Mucosa of descending colon (tissue), 3 donors: ENCODE data around the gene DGKD. TPM values are rescaled to one million over a fixed set of nuclear protein-coding genes. Genes with fewer than 3 reads are reported as not detected.

Source experiments
- ATAC-seq: fragments of 200-7000 bp; cut with Tn5 transposase; one replicate; pipeline ENCODE4 v1.9.1; 2020; ENCODE audit warnings: mild to moderate bottlenecking, moderate library complexity
- DNase-seq, 3 donors: peaks; one replicate each; pipeline ENCODE4 v3.0.0-alpha.2; 2020
- H3K36me3 ChIP-seq: fragments of 200-600 bp; one replicate; pipeline ENCODE4 v1.8.0; 2021; ENCODE audit warnings: low read depth, mild to moderate bottlenecking
- H3K4me1 ChIP-seq: fragments of 200-600 bp; one replicate; pipeline ENCODE4 v1.8.0; 2021; ENCODE audit warnings: low read depth, mild to moderate bottlenecking
- H3K4me3 ChIP-seq: fragments of 200-600 bp; one replicate; pipeline ENCODE4 v1.8.0; 2021; ENCODE audit warnings: mild to moderate bottlenecking
- H3K9me3 ChIP-seq: fragments of 200-600 bp; one replicate; pipeline ENCODE4 v1.8.0; 2021; ENCODE audit warnings: mild to moderate bottlenecking
- CTCF ChIP-seq: fragments of 200-600 bp; IDR thresholded peaks from one replicate; pipeline ENCODE4 v1.8.0; 2022; ENCODE audit warnings: antibody characterized with exemption, mild to moderate bottlenecking
- intact Hi-C, 2 donors: fragments of 100-400 bp; cut with DNase I in 1 of 2; cut with micrococcal nuclease in 1 of 2; formaldehyde crosslinking; loops; one replicate each; pipeline versions ENCODE4 v1.11.0 to v1.11.1; 2022; cut with DNase I, micrococcal nuclease
- total RNA-seq, 3 donors: library from RNA; stranded (reverse); fragmentation: NEBNext Ultra II Directional in 2 of 3; extraction: Animal tissue kit (Norgen Biotek cat#: 25700) in 2 of 3; gene quantifications; one replicate each; pipeline versions ENCODE4 v1.2.1 to v1.2.4, GENCODE V29; 2021 to 2023
- donor health status: DM: no; HTN: no; CAD: no; lungs with moderate emphysema.
- donor health status: DM: no; HTN: no; CAD: no.
- donor health status: DM: no; HTN: yes; CAD: no.

The DGKD gene
- total RNA-seq, 3 donors from 2014 or later, result 81.8 to 159 (median 102) TPM

GRCh38 chr2:233412405-233412804 lies 58.1 kb downstream of the DGKD start:
- peaks cover 44% of the 10 kb centered on the region for H3K4me1 ChIP-seq
- DNase-seq, result no peak
- peaks cover 7% of the 10 kb centered on the region for H3K9me3 ChIP-seq
- intact Hi-C loops, result no loop called here
- H3K4me3 ChIP-seq, result no peak overlapping the region
- no peaks in the 10 kb centered on the region for H3K36me3 ChIP-seq
- no peak for TF ChIP-seq CTCF
- ATAC-seq, result no peak

GRCh38 chr2:233413046-233413445 lies 58.8 kb downstream of the DGKD start:
- intact Hi-C loops, result no loop called here
- TF ChIP-seq CTCF, result no peak
- no peak for ATAC-seq

GRCh38 chr2:233413559-233414272 lies 59.4 kb downstream of the DGKD start:
- no peak for ATAC-seq
- peaks cover 47% of the 10 kb centered on the region for H3K4me1 ChIP-seq

More at GRCh38 chr2:233413046-233413445, 58.8 kb downstream of the DGKD start:
- H3K9me3 ChIP-seq, result peaks cover 7% of the 10 kb centered on the region
- DNase-seq, result no peak
- H3K4me3 ChIP-seq, result no peak overlapping the region
- H3K36me3 ChIP-seq, result no peaks in the 10 kb centered on the region
- peaks cover 47% of the 10 kb centered on the region for H3K4me1 ChIP-seq

GRCh38 chr2:233414273-233414654 lies 60.0 kb downstream of the DGKD start:
- intact Hi-C loops, result no loop called here
- Histone ChIP-seq H3K36me3 (no peaks in the 10 kb centered on the region), H3K4me3 (no peak overlapping the region), H3K4me1 (peaks cover 47% of the 10 kb centered on the region), H3K9me3 (peaks cover 7% of the 10 kb centered on the region)
- no peak for DNase-seq
- ATAC-seq, result no peak
- no peak for TF ChIP-seq CTCF

More at GRCh38 chr2:233413559-233414272, 59.4 kb downstream of the DGKD start:
- Histone ChIP-seq H3K4me3 (no peak overlapping the region), H3K9me3 (peaks cover 7% of the 10 kb centered on the region), H3K36me3 (no peaks in the 10 kb centered on the region)
- no peak for TF ChIP-seq CTCF
- intact Hi-C loops, result no loop called here
- DNase-seq, result no peak

GRCh38 chr2:233414777-233415570 lies 60.7 kb downstream of the DGKD start:
- peak; percentile 50 for ATAC-seq
- Histone ChIP-seq H3K4me3 (no peak overlapping the region), H3K4me1 (peaks cover 54% of the 10 kb centered on the region), H3K9me3 (peaks cover 7% of the 10 kb centered on the region), H3K36me3 (no peaks in the 10 kb centered on the region)
- DNase-seq, result no peak
- no peak for TF ChIP-seq CTCF
- intact Hi-C loops, result no loop called here
